Tongue (tissue), 2 donors: Measurements from ENCODE around the gene TMEM132D. TPM values are rescaled to one million over a fixed set of nuclear protein-coding genes. Genes with fewer than 3 reads are reported as not detected.

ENCODE experiments used
- DNase-seq: peaks from one replicate; pipeline ENCODE4 v3.0.0-alpha.2; 2015
- total RNA-seq: library from RNA; depleted of rRNA; stranded (reverse); fragments of >200 nt; gene quantifications from one replicate; pipeline ENCODE4 v1.2.3, GENCODE V29; 2014

TMEM132D gene
- total RNA-seq, 1 donor from 2014 or later: 1.1 TPM

DNA sequence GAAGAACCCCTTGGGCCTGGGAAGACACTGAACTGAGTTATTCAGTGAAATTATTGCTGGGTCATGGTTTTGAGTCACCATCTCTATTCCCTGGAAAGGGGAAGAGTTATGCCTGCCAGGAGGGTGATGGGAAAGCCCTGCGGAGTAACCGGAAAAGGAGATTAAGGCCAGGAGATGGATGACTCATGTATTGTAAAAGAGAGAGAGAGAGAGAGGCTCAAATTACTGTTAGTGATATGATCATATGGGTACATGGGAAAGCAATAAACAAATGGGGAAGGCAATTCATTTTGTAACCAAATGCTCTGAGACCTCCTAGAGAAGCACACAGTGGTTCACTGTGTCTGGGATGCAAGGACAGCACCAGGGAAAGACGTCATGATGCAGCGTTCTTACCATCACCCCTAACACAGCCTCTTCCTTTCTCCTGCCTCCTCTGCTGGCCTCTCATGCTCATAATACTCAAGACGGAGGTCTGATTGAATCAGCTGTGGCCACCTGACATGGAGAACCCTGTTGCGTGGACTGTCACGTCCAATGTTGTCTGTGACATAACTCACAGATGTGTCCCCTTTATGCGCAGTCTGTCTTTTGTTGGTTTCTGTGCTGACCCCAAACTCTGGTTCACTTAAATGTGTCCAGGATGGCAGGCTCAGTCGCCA is 243.7 kb downstream of the TMEM132D start:
- peak; percentile 5 for DNase-seq

DNA sequence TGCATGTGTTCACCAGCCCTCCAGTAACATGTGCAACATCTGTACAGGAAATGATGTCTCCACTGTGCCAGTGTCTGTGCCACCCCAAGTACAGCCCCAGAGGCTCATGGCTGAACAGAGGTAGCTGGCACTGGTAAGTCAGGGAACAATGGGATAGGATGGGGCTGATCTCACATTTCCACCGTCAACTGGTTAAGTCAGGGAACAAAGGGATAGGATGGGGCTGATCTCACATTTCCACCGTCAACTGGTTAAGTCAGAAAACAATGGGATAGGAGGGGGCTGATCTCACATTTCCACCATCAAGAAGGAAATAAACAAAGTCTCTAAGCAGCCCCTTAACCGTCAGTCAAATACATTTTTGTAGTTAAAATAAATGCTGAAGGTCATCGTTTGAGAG is 246.6 kb downstream of the TMEM132D start:
- DNase-seq: no peak

GRCh38 chr12:129651951-129652350 is 251.9 kb downstream of the TMEM132D start:
- no peak for DNase-seq

DNA sequence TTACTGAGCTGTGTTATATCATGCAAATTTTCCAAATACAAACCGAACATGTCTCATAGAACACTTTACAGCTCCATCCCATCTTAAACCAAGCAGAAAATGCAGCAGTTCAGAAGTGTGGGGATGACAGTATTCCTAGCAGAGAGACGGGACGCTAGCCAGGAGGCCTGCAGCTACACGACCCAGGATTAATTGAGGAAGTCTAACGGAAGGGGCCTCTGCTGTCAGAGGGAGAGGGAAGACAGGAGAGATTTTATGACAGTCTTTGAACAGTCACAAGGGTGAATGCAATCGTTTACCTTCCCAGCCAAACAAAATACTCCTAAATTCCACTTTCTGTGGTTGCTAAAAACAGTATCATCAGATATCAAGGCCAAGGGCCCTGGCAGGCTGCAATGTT is 261.9 kb downstream of the TMEM132D start:
- DNase-seq: peak; percentile 72

DNA sequence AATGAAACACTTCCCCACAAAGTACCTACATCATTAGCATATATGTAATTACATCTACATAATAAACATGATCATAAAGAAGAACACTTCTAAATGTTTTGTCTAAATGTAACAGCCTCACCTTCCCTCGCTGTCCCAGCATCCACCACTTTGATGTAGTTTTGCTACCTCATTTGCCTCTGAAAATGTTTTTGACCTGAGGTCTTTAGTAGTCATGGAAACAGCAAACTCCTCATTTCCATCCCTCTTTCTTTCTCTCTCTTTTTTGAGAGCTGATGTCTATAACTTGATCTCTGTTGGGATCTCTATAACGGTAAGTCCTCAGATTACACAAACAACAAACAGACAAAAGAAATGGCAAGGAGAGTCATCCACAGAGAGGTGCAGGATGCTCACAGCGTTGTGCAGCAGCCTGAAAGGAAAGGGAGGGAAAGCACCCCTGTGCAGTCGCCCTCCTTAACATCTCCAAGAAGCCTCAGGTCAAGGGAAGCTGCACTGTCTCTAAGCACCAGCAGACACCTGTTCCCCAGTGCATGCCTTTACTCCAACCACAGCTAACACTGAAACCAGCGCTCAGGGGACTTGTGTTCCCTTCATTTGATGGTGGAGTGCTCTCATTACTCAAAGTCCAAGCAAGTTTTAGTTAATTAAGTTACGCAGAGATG is 268.7 kb downstream of the TMEM132D start:
- DNase-seq: no peak

GRCh38 chr12:129631316-129631715 is 272.5 kb downstream of the TMEM132D start:
- no peak for DNase-seq

DNA sequence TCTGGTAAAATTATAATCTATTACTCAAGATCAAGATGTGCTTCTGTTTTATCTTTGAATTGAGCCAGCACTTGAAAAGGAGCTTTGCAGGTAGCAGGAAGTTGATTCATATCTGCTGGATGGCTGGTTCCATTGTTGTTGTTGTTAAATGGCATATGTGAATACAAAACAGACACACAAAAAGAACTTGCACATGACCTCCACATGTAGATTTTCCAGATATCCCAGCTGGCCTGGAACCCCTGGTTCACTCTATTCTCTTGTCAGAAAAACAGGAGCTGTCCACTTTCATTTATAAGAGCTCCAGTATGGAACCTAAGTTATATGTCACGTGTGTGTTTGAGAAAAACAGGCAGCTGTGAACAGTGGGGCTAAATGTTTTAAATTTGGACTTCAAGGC is 273.9 kb downstream of the TMEM132D start:
- DNase-seq: no peak

GRCh38 chr12:129622566-129622965 is 281.3 kb downstream of the TMEM132D start:
- no peak for DNase-seq

DNA sequence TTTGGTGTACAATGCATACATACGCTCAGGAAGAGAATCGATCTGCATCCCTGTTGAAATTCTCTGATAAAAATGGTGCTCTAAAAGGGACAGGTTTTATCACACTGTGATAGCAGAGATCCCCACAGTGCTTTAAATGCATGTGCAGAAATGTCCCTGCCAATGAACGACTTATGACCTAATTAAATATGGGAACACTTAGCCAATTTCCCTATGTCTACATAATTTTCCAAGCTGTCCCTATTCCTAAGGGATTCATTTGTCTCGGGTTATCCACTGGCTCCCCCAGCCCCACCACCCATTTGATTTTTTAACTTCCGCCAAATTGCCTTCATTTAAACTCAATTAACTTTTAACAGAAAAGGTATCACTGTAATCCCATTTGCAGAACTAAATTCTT is 284.6 kb downstream of the TMEM132D start:
- no peak for DNase-seq

DNA sequence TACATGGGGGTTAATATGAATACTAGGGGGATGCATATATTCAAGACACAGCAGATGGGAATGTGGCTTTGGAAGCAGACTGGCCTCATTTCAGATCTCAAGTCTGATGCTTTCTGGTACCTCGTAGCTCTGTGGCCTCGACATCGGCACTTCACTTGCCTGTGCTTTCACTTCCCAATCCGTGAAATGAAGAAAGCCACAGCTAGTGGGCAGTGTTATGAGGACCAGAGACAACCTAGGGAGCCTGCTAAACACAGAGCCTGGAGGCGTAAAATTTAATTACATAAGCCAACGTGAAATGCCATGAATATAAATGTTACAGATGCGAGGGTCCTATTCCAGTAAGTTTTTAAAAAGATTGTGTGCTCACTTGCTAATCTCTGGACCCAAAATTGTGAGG is 286.0 kb downstream of the TMEM132D start:
- no peak for DNase-seq

GRCh38 chr12:129615001-129615400 is 288.8 kb downstream of the TMEM132D start:
- DNase-seq: no peak

DNA sequence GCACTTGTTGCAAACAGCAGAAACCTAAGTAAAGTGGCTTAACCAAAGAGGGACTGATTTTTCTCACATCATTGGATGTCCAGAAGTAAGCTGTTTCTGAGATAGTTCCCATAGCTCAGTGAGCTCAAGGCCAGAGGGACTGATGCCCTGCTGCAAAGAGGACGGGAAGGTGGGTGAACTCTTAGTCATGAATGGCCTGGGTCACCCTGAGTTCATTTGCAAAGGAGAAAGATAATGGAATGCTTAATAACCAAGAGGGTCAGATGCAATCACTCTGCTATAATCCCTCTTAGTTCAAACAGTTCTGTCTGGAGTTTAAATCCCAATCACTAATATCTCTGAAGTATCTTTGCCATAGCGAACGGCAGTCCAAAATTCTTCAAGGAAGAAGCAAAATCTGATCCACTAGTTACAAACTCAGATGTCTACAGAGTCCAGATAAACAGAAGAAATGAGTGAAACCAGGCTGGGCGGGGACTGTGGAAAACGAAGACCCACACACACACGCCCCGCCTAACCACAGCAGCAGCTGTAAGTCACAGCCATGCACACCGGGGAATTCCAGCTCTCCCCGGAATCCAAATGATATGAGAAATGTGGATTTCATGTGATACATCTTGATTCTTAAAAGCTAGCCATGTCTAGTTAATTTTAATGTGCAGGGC is 289.5 kb downstream of the TMEM132D start:
- DNase-seq: peak; percentile 55

- no peak for DNase-seq
Observed at GRCh38 chr12:129613314-129613713, 290.5 kb downstream of the TMEM132D start.

GRCh38 chr12:129610601-129611120 is 293.2 kb downstream of the TMEM132D start:
- no peak for DNase-seq

GRCh38 chr12:129607756-129608155 is 296.1 kb downstream of the TMEM132D start:
- no peak for DNase-seq

- peak; percentile 17 for DNase-seq
Observed at GRCh38 chr12:129607301-129607700, 296.5 kb downstream of the TMEM132D start.

DNA sequence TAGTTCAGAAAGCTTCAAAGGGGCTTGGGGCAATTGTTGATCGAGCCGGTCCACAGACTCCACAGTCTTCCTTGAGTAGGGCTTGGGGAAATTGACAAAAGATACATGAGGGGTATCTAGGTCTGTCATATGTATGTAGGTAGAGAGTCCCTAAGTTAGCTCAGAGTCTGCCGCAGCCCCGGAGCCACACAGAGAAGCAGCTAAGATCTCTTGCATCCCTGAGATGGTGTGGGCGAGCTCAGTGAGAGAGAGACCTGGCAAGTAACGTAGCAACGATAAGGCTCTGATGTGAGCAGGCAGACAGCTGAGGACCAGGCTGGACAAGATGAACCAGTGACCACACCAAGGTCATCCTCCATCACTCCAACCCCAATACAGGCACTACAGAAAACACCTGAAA is 297.6 kb downstream of the TMEM132D start:
- no peak for DNase-seq

DNA sequence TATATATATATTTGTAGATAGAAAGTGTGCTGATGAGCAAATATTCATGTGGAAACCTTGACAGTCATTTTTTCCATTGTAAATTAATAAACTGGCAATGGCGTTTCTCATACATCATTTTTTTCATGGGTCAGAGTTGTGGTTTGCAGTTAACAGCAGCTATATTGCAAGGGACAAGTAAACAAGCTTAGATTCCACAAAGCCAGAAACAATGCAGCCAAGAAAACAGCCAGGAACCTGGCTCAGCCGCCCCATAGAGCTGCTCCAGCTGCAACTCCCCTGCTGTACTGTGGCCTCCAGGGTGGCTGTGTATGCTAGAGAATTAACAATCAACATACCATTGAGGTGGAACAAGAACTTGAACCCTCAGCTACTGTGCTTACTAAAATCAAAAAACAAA is 298.2 kb downstream of the TMEM132D start:
- DNase-seq: no peak

- DNase-seq: no peak
Observed at GRCh38 chr12:129604506-129604905, 299.3 kb downstream of the TMEM132D start.

GRCh38 chr12:129599406-129599805 is 304.4 kb downstream of the TMEM132D start:
- no peak for DNase-seq

- no peak for DNase-seq
Observed at GRCh38 chr12:129594098-129594497, 309.7 kb downstream of the TMEM132D start.

GRCh38 chr12:129592449-129592848 is 311.4 kb downstream of the TMEM132D start:
- no peak for DNase-seq

DNA sequence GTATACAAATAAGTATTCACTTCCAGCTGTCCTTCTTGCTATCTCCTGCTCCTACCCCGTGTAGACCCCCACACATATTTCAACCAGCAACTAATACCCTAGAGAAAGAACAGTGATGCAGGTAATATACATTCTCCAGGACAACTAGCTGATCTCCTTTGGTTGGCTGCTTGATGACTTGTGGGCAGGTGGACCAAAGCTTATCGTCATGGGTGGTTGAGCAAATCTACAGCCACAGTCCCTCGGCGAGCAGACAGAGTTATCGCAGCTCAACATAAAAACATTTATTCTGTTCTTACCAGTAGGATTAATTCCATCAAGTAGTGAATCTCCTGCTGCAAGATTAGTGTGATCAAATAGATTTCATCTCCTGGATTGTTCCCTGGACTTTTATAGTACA is 314.3 kb downstream of the TMEM132D start:
- no peak for DNase-seq
